MG63 (cell line): ENCODE results near the gene FAM193B. TPM values are rescaled to one million over a fixed set of nuclear protein-coding genes. Genes with fewer than 3 reads are reported as not detected.
"Not testable (repeated sequence)": the region's sequence is repeated elsewhere in the genome, so short reads cannot be mapped to it uniquely, and the experiment has no call there.

ENCODE experiments used
- DNase-seq: peaks from one replicate; pipeline ENCODE4 v3.0.0-alpha.2; 2020
- H3K27me3 ChIP-seq: fragments of 250-450 bp; sonication (Bioruptor Pico); 2 replicates; pipeline ENCODE4 v1.5.1; 2020; ENCODE audit warnings: mild to moderate bottlenecking, moderate library complexity
- H3K36me3 ChIP-seq: fragments of 250-450 bp; sonication (Bioruptor Pico); 2 replicates; pipeline ENCODE4 v1.5.1; 2020; ENCODE audit warnings: mild to moderate bottlenecking, moderate library complexity
- H3K4me3 ChIP-seq: fragments of 250-450 bp; sonication (Bioruptor Pico); 2 replicates; pipeline ENCODE4 v1.5.1; 2020; ENCODE audit warnings: mild to moderate bottlenecking, moderate library complexity
- H3K9me3 ChIP-seq: fragments of 250-450 bp; sonication (Bioruptor Pico); 2 replicates; pipeline ENCODE4 v1.5.1; 2020; ENCODE audit warnings: mild to moderate bottlenecking, moderate library complexity
- total RNA-seq: library from RNA; depleted of rRNA; stranded (reverse); fragments of >200 nt; shearing (Covaris generic); gene quantifications from 2 replicates; pipeline ENCODE4 v1.2.3, GENCODE V29; 2014; ENCODE audit warnings: low replicate concordance

The FAM193B gene
- total RNA-seq, 1 experiment from 2014 or later: 22.3 TPM

- Histone ChIP-seq H3K9me3 (no peaks in the 10 kb centered on the region), H3K27me3 (peaks cover 40% of the 10 kb centered on the region), H3K4me3 (peak within 1 kb of the TSS; percentile 88), H3K36me3 (peaks cover 47% of the 10 kb centered on the region)
- DNase-seq: peak; percentile 90
Observed at GRCh38 chr5:177592010-177592834, 37.9 kb upstream of the FAM193B start, which contains the start of gene TMED9. Gene TMED9 (plus strand): TSS chr5:177592203. CDS start chr5:177592215, 12 bp downstream.

GRCh38 chr5:177591690-177592009 lies 37.3 kb upstream of the FAM193B start:
- H3K36me3 ChIP-seq: peaks cover 44% of the 10 kb centered on the region

GRCh38 chr5:177590406-177590805 lies 36.0 kb upstream of the FAM193B start:
- H3K27me3 ChIP-seq: peaks cover 52% of the 10 kb centered on the region
- H3K36me3 ChIP-seq: peaks cover 32% of the 10 kb centered on the region
- no peak overlapping the region; the same call in 1 of the 2 replicates for H3K4me3 ChIP-seq
- H3K9me3 ChIP-seq: no peaks in the 10 kb centered on the region
- no peak for DNase-seq

More at GRCh38 chr5:177591690-177592009, 37.3 kb upstream of the FAM193B start:
- Histone ChIP-seq H3K9me3 (no peaks in the 10 kb centered on the region), H3K4me3 (peak overlapping the region; percentile 88), H3K27me3 (peaks cover 46% of the 10 kb centered on the region)
- no peak for DNase-seq

- Histone ChIP-seq H3K4me3 (no peak overlapping the region), H3K27me3 (peaks cover 66% of the 10 kb centered on the region), H3K36me3 (peaks cover 12% of the 10 kb centered on the region), H3K9me3 (no peaks in the 10 kb centered on the region)
- no peak for DNase-seq
Observed at GRCh38 chr5:177588413-177588909, 34.1 kb upstream of the FAM193B start.

- Histone ChIP-seq H3K9me3 (no peaks in the 10 kb centered on the region), H3K4me3 (no peak overlapping the region), H3K27me3 (peaks cover 41% of the 10 kb centered on the region), H3K36me3 (no peaks in the 10 kb centered on the region)
- DNase-seq: no peak
Observed at GRCh38 chr5:177578316-177578715, 24.0 kb upstream of the FAM193B start.

GRCh38 chr5:177576169-177576568 lies 21.8 kb upstream of the FAM193B start:
- Histone ChIP-seq H3K4me3 (no peak overlapping the region), H3K9me3 (no peaks in the 10 kb centered on the region), H3K36me3 (no peaks in the 10 kb centered on the region), H3K27me3 (peaks cover 44% of the 10 kb centered on the region)
- no peak for DNase-seq

- Histone ChIP-seq H3K36me3 (no peaks in the 10 kb centered on the region), H3K9me3 (no peaks in the 10 kb centered on the region), H3K27me3 (peaks cover 44% of the 10 kb centered on the region), H3K4me3 (no peak overlapping the region)
- DNase-seq: no peak
Observed at GRCh38 chr5:177575488-177575887, 21.1 kb upstream of the FAM193B start.

DNA sequence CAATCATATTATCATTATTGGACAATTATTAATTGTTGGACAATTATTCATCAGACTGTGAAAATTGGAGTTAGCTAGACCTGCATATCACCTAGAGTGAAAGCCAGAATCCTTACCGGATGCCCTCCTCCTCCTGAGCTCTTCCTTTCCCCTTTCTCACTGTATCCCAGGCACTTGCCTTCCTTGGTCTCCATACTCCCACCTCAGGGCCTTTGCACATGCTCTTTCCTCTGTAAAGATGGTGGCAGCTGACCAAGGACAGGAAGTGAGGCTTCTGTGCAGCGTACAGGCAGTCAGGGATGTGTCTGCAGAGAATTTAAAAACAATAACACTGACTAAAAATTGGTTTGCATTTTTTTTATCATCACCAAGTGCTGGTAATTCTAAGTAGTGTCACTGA lies 15.5 kb upstream of the FAM193B start:
- H3K36me3 ChIP-seq: no peaks in the 10 kb centered on the region
- no peak overlapping the region for H3K4me3 ChIP-seq
- no peak for DNase-seq
- no peaks in the 10 kb centered on the region for H3K9me3 ChIP-seq
- H3K27me3 ChIP-seq: peaks cover 20% of the 10 kb centered on the region

- Histone ChIP-seq H3K27me3 (peaks cover 5% of the 10 kb centered on the region), H3K9me3 (no peaks in the 10 kb centered on the region), H3K4me3 (no peak overlapping the region), H3K36me3 (no peaks in the 10 kb centered on the region)
- no peak for DNase-seq
Observed at GRCh38 chr5:177568326-177568725, 14.0 kb upstream of the FAM193B start.

DNA sequence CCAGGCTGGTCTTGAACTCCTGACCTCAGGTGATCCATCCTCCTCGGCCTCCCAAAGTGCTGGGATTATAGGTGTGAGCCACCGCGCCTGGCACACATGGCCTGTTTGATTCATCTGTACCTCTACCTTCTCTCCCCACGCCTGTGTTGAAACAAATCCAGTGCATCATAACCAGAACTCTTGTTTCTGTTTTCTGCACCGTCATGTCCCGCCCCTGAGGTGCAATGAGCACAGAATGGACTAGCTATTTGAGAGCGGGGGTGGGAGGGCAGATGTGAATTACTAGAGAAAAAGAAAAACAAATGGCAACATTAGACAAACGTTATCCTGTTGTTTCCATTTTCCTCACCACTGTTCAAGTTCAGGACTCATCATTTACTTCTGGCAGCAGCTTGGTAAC lies 10.7 kb upstream of the FAM193B start:
- Histone ChIP-seq H3K36me3 (no peaks in the 10 kb centered on the region; the same call in 1 of the 2 replicates), H3K27me3 (peaks cover 3% of the 10 kb centered on the region), H3K4me3 (no peak overlapping the region), H3K9me3 (peaks cover 13% of the 10 kb centered on the region)
- DNase-seq: no peak

GRCh38 chr5:177559446-177559941 lies 5.1 kb upstream of the FAM193B start:
- DNase-seq, H3K36me3 ChIP-seq, H3K4me3 ChIP-seq, H3K27me3 ChIP-seq: not testable (repeated sequence)
- peaks cover 13% of the 10 kb centered on the region for H3K9me3 ChIP-seq

GRCh38 chr5:177557796-177558195 lies 3.4 kb upstream of the FAM193B start:
- DNase-seq: no peak

DNA sequence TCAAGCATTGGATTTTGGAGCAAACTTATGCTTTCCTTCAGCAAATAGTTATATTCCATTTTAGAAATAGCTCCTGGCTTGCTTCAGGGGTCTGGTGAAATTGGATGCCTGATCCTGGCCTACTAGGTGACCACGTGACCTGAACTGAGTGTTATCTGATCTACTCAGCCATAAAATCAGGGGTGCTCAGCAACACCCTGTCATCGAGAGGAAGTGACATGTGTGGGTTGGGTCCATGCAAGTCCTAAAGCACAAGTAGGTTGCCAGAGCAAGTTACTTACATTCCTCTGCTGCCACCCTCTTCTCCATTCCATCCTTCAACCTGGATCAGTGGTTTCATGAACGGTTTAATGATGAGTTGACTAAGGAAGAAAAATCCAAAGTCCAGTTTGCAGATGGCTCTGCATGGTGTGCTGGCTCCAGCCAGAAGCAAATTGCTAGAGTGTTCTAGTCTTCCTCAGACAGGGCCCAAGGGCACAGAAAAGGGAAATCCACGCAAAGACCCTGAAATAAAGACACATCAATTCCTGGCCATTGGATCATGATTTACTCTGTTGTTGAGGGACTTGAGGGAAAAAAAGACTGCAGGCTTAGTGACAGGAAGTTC lies 2.8 kb upstream of the FAM193B start:
- Histone ChIP-seq H3K27me3 (peaks cover 4% of the 10 kb centered on the region), H3K4me3 (no peak overlapping the region), H3K9me3 (peaks cover 7% of the 10 kb centered on the region), H3K36me3 (peaks cover 12% of the 10 kb centered on the region)
- no peak for DNase-seq

More at GRCh38 chr5:177557796-177558195, 3.4 kb upstream of the FAM193B start:
- Histone ChIP-seq H3K27me3 (peaks cover 4% of the 10 kb centered on the region), H3K4me3 (no peak overlapping the region), H3K9me3 (peaks cover 11% of the 10 kb centered on the region), H3K36me3 (peaks cover 5% of the 10 kb centered on the region)

GRCh38 chr5:177555665-177556064 lies 1.3 kb upstream of the FAM193B start:
- no peaks in the 10 kb centered on the region for H3K9me3 ChIP-seq
- peaks cover 22% of the 10 kb centered on the region for H3K36me3 ChIP-seq
- no peak for DNase-seq
- peaks cover 4% of the 10 kb centered on the region for H3K27me3 ChIP-seq
- no peak overlapping the region for H3K4me3 ChIP-seq

- Histone ChIP-seq H3K36me3 (peaks cover 26% of the 10 kb centered on the region), H3K9me3 (no peaks in the 10 kb centered on the region), H3K4me3 (peak overlapping the region; percentile 84), H3K27me3 (peaks cover 4% of the 10 kb centered on the region)
- no peak for DNase-seq
Observed at GRCh38 chr5:177555228-177555627, 865 bp upstream of the FAM193B start.

GRCh38 chr5:177553671-177554429 lies 513 bp downstream of the FAM193B start:
- peak; percentile 51 for DNase-seq
- Histone ChIP-seq H3K9me3 (no peaks in the 10 kb centered on the region), H3K4me3 (peak overlapping the region; percentile 84), H3K36me3 (peaks cover 34% of the 10 kb centered on the region), H3K27me3 (peaks cover 1% of the 10 kb centered on the region)
